HG03520 (cell line): ENCODE measurements around the gene GOT1.

Source experiments
- ATAC-seq: cut with Tn5 transposase; IDR thresholded peaks from one replicate; pipeline ENCODE4 v1.9.1; 2021; ENCODE audit warnings: mild to moderate bottlenecking, moderate library complexity; ENCODE audit not compliant: unreplicated experiment

Gene GOT1

DNA sequence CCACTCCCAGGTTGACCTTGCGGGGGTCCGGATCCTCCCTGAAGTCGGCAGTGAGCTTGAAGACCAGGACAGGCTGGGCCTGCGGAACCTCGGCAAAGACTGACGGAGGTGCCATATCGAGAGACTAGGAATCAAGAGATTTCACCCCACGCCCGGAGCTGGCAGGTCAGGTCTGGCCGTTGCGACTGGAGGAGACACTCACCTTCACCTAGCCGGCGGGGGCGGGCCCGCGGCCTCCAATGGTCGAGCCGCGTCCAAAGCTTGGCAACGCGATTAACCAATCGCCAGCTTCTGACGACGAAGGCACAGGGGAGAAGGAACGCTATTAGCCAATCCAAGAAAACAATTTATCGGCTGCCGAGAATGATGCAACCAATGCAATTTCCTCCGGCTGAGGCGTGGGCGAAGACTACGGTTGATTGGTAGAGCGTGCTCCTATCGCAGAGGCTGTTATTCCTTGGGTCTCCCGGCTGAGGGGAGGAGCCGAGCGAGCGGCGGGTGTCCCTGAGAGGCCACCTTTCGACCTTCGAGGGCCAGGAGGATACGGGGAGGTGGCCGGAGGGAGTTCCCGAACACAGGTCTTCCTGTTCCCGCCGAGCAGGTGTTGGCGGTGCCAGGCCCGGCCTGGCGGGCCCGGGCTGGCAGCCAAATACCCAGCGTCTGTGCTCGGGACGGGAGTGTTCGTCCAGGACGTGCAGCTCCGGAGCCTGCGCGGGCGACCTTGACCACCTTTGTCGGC, at the start of gene GOT1:
Gene GOT1 (minus strand): TSS at position 174 of the 739 bp plus-strand sequence. CDS start 59 bp downstream, at position 115.
- ATAC-seq: peak; percentile 94

DNA sequence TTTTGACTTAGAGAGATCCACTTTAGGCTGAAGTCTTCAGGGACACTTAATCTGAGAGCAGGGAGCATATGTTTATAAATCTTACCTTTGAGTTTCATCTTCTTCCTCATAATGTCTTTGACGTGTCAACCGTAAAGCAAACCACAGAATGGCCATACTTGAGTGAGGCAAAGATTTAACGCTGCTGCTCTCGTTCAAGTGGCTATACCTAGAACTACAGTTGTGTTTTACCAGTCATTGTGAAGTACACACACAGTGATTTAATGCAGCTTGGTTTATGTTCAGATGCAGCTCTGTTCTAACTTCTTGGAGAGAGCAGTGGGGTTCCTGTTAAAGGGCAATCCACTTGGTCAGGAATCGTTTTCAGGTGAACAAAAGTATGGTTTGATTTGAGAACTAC, 39.9 kb upstream of the GOT1 start:
- no peak for ATAC-seq

DNA sequence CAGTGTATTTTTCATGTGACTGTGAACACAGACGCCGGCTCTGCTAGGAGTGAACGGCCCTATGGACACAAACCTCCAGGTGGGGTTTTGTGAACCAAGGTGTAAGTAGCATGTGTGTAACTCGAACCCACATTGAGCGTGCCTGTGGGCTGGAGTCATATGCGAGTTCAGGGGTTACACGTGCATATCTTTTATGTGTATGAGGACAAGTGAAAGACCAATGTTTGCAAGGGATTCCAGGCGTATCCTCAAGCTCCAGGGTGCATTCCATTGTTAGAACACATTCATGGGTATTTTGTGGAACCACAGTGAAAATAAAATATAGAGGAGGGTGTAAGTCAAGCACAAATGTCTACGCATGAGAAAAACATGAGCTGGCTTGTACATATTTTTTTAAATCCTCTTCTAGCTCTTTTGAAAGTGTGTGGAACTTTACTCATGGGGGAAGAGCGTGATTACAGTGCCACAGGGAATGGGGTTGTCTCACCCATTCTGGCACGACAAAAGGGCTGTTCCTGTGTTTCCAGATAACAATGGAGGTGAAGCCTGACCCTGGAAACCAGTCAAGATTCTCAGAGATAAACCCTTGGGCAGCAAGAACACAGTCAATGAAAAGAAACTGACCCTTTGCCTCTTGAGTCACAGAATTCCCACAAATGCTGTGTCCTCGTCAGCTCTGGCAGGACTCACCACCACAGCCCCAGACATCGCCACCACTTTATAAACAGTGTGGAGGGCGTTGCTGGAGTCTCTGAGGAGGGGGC, 37.0 kb upstream of the GOT1 start:
- ATAC-seq: no peak

DNA sequence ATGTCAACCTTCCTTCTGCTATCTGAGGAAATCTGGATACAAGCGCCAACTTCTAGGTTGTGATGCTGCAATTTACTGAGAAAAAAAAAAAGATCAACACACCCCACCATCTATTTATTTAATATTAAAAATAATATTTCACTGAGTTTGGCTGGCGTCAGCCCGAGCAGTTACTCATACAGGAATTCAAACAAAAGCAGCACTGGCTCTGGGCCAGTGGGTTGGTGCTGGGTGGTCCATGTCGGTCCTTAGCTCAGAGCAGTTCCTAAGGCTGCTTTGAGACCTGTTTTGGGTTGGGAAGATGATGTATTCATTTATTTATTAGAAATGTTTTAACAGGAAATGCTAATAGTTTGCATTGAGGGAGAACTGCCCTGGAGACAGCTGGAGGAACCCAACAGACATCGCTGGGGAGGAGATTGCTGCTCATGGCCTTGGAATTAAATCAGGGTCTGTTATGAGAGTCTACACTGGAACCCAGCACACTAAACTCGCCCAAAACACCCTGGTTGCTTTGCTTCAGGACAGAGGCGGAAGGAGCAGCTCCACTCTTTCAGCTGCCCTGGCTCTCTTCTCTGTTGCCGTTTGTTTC, 36.3 kb upstream of the GOT1 start:
- ATAC-seq: no peak

DNA sequence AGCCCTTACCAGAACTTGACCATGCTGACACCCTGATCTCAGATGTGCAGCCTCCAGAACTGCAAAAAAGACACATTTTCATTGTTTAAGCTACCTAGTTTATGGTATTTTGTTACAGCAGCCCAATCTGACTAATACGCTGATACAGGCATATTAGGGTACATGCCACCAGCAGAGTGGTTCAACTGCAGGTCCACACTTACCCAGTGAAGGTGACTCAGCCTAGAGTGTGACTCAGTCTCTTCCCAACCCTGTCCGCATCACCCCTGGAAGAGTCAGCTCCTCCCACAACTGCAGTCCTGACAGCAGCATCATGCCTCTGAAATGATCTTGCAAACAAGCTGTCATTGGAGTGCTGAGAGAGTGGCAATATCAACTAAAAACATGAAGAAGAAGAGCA, 30.8 kb upstream of the GOT1 start:
- no peak for ATAC-seq

DNA sequence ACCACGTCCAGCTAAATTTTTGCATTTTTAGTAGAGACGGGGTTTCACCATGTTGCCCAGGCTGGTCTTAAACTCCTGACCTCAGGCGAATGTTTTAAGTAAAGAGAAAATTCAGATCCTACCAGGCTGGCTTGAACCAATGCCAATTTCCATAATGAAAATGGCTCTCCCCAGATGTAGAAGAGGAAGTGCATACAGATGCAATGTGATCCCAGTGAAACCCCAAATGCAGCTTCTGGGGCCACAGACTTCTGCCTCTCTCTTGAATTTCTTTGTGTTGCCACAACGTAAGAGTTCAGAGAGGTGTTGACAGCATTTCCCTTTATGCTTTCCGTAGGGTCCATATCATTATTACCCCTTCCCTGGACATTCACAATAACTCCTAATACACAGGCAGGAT, 29.6 kb upstream of the GOT1 start:
- no peak for ATAC-seq

DNA sequence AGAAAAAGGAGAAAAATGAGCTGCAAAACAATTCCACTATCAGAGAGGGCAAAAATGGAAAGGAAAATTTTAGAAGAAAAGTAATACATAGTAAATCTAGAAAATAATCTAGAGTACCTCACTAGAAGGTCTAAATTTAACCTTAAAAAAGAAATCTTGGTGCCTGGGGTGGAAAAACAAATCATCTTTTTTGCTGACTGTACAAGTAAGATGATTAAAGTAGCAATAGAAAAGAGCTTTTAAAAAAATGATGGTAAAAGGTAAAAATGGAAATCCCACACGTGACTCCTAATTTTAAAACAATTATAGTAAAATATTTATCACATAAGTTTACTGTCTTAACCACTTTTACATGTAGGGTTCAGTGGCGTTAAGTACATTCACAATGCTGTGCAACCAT, 28.8 kb upstream of the GOT1 start:
- ATAC-seq: no peak

DNA sequence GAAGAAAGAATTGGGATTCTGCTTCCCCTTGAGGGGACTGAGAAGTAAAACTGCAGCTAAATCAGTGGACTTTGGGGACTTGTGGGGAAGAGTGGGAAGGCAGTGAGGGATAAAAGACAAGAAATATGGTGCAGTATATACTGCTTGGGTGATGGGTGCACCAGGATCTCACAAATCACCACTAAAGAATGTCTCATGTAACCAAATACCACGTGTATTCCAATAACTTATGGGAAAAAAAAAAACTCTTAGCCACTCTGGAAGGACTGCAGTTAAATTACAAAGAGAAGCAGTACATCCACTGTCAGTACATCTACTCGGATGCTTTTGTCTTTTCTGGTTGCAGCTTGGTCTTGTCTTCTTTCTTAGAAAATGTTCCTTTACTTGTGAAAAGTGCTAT, 27.4 kb upstream of the GOT1 start:
- no peak for ATAC-seq

DNA sequence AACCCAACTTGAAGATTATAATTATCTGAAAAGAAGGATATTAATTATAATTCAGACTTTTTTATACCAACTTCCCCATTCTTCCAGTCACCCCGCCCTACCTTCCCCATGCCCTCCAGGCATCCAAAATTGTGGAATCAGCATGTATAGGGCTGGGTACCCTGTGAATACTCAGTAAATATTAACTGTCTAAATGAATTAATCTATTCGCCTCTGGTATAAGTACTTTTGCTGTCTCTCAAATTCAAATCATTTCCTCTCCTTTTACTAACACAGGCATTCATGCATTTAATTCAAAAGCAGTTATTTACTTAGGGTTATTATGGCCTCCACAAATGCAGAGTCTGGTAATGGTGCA, 26.5 kb upstream of the GOT1 start:
- no peak for ATAC-seq

DNA sequence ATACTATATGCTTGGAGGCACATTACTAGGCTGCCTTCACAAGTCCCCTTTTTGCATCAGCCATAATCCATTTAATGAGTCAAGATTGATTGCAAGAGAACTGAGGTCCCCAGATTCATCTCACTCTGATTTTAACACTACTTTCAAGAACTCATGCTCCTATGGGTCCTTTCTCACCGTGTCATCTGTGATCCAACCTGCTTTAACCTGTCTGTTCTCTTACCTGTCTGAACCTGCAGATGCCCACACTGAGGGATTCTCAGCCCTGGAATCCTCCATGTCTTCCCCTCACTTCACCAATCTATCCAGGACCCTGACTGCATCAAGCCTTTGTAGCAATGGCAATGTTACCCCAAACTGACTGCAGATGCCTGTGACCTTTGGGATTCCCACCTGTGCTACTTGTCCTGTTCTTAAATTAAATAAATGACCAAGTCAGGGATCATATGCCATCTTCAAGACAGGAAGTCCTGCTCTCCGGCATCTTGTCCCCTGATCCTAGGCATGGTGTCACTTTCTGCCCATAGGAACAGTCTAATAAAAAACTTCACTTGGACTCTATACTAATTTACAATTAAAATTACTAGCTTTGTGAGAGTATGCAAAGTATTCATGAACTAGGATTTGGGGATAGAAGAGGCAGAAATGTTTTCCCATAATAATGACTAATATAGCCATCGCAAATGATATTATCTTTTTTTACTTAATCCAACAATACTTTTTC, 25.9 kb upstream of the GOT1 start:
- ATAC-seq: no peak

DNA sequence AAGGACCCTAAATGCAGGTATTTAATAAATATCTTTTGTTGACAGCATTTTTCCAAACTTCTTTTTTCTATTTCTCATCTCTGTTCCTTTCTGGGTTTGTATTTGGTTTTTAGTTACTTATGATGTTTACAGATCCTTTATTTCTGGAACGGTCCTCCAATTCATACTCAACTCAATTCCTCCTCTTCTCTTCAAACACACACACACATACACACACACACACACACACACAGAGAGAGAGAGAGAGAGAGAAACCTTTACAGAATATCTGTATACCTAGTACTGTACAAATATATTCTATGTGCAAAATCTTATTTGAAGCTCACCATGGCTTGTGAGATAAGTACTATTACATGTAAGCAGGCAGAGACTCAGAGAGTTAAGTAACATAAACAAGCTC, 21.6 kb upstream of the GOT1 start:
- ATAC-seq: no peak

DNA sequence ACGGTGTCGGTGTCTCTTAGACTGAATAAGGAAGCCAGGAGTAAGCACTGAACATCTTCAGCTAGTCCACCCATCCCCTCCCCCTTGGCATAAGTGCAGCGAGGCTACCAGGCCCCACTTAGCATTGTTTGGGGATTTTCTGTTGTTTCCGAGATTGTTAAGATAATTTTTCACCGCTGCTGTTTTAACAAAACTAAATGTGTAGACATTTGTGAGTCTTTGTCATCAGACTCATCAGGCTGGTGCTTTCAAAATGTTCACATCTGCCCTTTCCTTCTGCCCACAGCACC, 21.0 kb upstream of the GOT1 start:
- ATAC-seq: no peak

DNA sequence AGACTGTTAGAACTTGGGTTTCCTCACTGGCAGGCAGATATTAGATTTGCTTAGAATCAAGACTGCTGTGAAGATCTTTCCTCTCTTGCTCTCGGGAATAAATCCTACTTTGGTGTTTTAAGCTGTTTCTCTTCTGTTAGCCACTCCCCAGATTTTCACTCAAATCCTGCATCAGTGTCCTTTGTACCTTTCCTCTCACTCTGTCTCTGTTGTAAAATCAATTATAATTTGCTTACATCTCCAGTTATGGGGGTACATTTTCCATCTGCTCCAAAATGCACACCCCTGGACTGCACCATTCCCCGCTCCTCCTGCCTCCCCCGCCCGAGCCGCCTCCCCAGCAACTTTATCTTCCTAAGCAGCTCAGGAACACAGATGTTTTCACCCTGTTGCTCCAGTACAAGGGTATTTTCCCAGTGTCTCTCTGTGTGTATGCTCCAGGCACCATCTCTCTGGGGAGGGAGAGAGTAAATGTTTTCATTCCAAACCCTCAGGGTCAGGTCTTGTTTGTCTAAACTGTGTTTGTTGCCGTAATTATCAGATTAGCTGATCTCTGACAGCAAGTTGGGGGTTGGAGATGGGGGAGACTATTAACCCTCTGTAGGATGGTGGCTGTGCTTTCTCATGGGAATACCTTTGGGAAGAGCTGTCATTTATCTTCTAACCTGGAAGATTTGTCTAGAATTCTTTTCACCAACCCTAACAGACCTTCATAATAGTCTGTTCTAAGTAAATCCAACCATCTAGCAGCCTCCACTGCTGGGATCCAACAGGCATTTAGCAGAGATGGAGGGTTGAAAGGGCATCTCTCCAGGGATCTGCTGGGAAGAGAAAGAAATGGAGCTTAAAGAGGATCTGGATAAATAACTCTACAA, 20.4 kb upstream of the GOT1 start:
- no peak for ATAC-seq

DNA sequence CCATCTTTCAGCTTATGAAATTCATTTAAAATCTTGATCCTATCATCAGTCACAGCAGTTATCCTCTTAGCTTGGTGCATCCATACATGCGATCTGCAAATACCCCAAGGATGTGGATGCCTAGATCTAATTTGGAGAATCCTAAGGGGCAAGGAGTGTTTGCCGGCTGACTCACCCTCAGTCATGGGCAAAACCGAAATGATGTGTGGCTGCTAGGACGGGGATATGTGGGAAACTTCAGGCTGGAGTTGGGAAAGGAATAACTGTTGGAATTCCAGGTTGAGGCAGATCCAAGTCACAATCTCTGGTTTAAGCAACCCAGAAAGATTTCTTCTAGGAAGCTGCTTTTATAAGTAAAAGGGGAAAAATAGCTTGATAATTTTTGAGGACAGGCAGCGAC, 19.7 kb upstream of the GOT1 start:
- no peak for ATAC-seq

DNA sequence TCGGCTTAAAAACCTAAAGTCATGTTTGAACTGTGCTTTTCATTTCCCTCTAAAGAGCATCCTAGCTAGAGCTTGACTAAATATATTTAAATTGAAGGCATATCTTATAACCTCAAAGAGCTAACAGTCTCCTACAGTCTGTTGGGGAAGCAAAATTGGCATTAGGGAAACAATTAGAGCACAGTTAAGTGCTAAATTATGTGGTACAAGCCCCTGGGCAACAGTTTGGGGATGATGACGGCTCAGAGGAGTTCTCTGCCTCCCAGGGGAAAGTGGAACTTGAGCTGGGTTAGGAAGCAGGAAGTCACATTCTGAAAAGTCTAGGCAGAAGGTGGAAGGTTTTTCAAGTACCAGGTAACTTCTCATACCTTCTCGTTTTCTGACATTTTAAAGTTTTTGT, 18.6 kb upstream of the GOT1 start:
- no peak for ATAC-seq

DNA sequence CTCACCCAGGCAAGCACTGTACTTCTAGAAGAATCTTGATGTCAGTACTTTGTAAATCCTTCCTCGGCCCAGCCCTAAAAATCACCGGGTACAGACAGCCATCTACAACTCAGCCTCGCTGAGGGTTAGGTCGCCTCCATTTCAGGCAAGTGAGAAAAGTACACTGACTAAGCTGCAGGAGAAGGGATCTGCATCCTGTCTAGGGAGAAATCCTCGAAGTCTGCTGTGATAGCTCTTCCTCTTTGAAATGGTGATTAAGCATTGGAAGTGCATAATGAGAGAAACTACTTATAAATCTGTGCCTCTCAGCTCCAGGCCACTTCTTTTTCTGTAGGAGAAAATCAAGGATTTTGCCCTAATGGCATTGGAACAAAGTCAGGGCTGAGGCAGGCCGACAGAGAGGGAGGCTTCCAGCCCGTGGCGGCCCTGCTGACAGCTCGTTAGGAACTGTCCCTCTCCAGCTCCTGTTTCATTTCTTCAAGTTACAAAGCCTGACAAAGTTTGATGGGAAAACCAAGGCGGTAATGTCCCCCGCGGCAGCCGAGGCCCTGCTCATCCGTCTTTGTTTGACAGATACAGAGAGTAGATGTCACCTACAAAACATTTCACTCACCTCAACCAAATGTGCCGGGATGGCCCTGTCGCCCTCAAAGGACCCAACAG, 14.1 kb upstream of the GOT1 start:
- ATAC-seq: no peak

DNA sequence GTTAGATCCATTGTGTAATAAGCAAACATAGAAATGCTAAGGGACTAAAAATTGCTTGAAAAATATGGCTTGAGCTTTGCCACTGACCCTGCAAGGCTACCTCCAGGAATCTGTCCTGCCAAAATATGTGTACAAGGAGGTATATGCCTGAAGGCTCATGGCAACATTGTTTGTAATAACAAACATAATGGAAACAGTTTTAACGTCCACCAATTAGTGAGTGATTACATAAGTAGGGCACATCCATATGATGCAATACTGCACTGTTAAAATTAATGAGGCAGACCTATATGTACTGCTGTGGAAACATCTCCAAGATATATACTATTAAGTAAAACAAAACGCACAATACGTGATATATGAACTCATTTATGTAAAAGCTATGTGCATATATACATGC, 13.1 kb upstream of the GOT1 start:
- ATAC-seq: no peak

DNA sequence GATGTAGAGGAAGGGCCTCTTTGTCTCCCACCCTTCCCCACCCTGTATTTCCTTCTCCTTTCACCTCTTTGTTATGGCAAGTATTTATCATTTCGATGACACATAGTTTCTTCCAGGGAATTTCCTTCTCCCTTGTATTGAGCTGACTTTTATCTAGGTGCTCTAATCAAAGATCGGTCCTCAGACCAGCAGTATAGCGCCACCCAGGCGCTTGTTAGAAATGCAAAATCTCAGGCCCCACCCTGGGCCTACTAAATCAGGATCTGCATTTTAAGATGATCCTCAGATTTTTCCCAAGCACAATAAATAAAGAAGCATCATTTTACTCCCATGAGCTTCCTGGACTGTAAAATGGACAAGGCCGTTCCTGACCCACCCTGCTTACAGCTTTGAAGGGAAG, 12.0 kb upstream of the GOT1 start:
- no peak for ATAC-seq

DNA sequence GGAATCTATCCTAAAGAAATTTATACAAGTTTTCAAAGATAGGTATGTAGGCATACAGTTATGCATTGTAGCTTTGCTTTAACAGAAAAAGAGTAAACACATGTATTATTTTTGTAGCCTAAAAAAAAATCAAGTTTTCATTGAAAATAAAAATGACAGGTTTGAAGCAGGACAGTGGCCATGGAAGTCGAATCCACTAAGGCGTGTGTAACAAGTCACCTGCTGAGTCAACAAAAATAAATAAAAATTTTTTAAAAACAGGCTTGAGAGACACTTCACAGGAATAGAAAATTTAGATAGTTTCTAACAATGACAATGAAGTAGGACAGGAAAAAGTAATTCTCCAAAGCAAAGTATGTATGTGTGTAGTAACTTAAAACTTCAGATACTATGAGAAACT, 8.5 kb upstream of the GOT1 start:
- ATAC-seq: no peak

DNA sequence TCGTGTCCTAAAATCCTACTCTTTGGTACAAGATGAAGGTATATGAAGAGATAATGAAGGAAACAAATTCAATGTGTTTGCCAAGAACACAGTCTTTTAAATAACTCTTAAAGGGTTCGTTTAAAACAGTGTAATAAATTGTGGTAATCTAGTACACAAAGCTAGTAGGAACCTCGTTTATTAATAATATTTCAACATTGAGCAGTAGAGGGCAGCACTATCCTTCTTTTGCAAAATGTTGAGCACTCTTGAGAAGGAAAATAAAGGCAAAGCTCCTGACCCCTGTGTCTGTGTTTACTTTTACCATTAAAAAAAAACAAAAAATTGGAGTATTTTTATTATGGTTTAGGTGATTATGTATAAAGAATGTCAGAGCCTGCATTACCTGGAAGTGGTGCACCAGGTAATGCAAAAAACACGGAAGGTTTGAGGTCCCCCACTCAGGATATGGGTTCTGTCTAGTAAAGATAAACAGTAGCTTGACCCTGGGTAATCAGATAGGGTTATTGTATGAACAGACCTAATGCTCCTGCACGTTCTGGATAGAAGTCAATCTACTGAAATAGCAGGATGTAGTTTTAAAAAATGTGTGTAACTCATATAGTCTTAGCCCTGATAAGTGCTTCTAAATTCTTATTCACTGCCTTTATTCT, 5.7 kb upstream of the GOT1 start:
- no peak for ATAC-seq
